ENCODE data around the gene ZAP70.

- TF ChIP-seq CTCF (IDR thresholded peaks at IDR 0.05): no peak
- TF ChIP-seq EP300 (IDR thresholded peaks at IDR 0.05): no peak
Observed at GRCh38 chr2:97781981-97782380, 68.6 kb downstream of the ZAP70 start.

Data from gastroesophageal sphincter (tissue), 3 donors.